ENCODE measurements around the gene ADGRL3.

ADGRL3 gene

GRCh38 chr4:61571761-61572559 is 371.8 kb downstream of the ADGRL3 start:
- in situ Hi-C loops (cut with MboI; ENCODE audit: low sequenced_read_pairs, unreplicated experiment), result no loop called here
- TF ChIP-seq CTCF (IDR thresholded peaks at IDR 0.05; ENCODE audit: borderline replicate concordance, control extremely low read depth, extremely low read depth, insufficient read depth, missing control alignments), result no peak
- no peak for DNase-seq (ENCODE audit: low spot score)

GRCh38 chr4:61575796-61576195 is 375.7 kb downstream of the ADGRL3 start:
- no peak for TF ChIP-seq CTCF (IDR thresholded peaks at IDR 0.05; ENCODE audit: borderline replicate concordance, control extremely low read depth, extremely low read depth, insufficient read depth, missing control alignments)
- no peak for DNase-seq (ENCODE audit: low spot score)
- in situ Hi-C loops (cut with MboI; ENCODE audit: low sequenced_read_pairs, unreplicated experiment), result no loop called here

- in situ Hi-C loops (cut with MboI; ENCODE audit: low sequenced_read_pairs, unreplicated experiment), result no loop called here
- DNase-seq (ENCODE audit: low spot score), result no peak
- no peak for TF ChIP-seq CTCF (IDR thresholded peaks at IDR 0.05; ENCODE audit: borderline replicate concordance, control extremely low read depth, extremely low read depth, insufficient read depth, missing control alignments)
Measured at GRCh38 chr4:61579786-61580185, 379.7 kb downstream of the ADGRL3 start.

- no peak for DNase-seq (ENCODE audit: low spot score)
- no peak for TF ChIP-seq CTCF (IDR thresholded peaks at IDR 0.05; ENCODE audit: borderline replicate concordance, control extremely low read depth, extremely low read depth, insufficient read depth, missing control alignments)
- in situ Hi-C loops (cut with MboI; ENCODE audit: low sequenced_read_pairs, unreplicated experiment), result no loop called here
Measured at GRCh38 chr4:61580721-61581377, 380.7 kb downstream of the ADGRL3 start.

GRCh38 chr4:61583696-61584095 is 383.6 kb downstream of the ADGRL3 start:
- in situ Hi-C loops (cut with MboI; ENCODE audit: low sequenced_read_pairs, unreplicated experiment), result no loop called here
- DNase-seq (ENCODE audit: low spot score), result no peak

More at GRCh38 chr4:61583696-61584095, 383.6 kb downstream of the ADGRL3 start:
- no peak for TF ChIP-seq CTCF (IDR thresholded peaks at IDR 0.05; ENCODE audit: borderline replicate concordance, control extremely low read depth, extremely low read depth, insufficient read depth, missing control alignments)
